Upper lobe of left lung (tissue), 6 donors: ENCODE measurements around the gene SULT2B1. TPM values are rescaled to one million over a fixed set of nuclear protein-coding genes. Genes with fewer than 3 reads are reported as not detected.
"Not testable (repeated sequence)": the region's sequence is repeated elsewhere in the genome, so short reads cannot be mapped to it uniquely, and the experiment has no call there.

Source experiments
- ATAC-seq, 2 donors: fragments of 200-7000 bp; cut with Tn5 transposase; one replicate each; pipeline ENCODE4 v1.9.1; 2022; ENCODE audit warnings: mild to moderate bottlenecking in 2 of 2, moderate library complexity in 2 of 2; ENCODE audit not compliant: low FRiP score in 2 of 2
- DNase-seq, 2 donors: peaks; one replicate each; pipeline ENCODE4 v3.0.0-alpha.2; 2019 to 2020
- H3K27ac ChIP-seq, 4 donors: fragments of 200-600 bp; sonication (generic); one replicate each; pipeline ENCODE4 v1.5.1; 2016 to 2019
- H3K27me3 ChIP-seq, 4 donors: fragments of 200-600 bp; sonication (generic); one replicate each; pipeline ENCODE4 v1.5.1; 2017 to 2019
- H3K36me3 ChIP-seq, 4 donors: fragments of 200-600 bp; sonication (generic); one replicate each; pipeline ENCODE4 v1.5.1; 2016 to 2019
- H3K4me1 ChIP-seq, 4 donors: fragments of 200-600 bp; sonication (generic); one replicate each; pipeline ENCODE4 v1.5.1; 2018 to 2019
- H3K4me3 ChIP-seq, 4 donors: fragments of 200-600 bp; sonication (generic); one replicate each; pipeline ENCODE4 v1.5.1; 2017 to 2019; ENCODE audit warnings: mild to moderate bottlenecking in 2 of 4, moderate library complexity in 1 of 4
- H3K9me3 ChIP-seq, 4 donors: fragments of 200-600 bp; sonication (generic); one replicate each; pipeline ENCODE4 v1.5.1; 2018 to 2019
- CTCF ChIP-seq, 6 experiments: fragments of 450-650 bp in 4 of 6; fragments of 200-600 bp in 2 of 6; sonication (generic) in 2 of 6; IDR thresholded peaks; one replicate each; pipeline ENCODE4 v1.5.1; 2016 to 2019; ENCODE audit warnings: antibody characterized with exemption in 6 of 6
- EP300 ChIP-seq, 4 donors: sonication (generic); formaldehyde crosslinking; IDR thresholded peaks; one replicate each; pipeline ENCODE4 v1.5.1; 2017; ENCODE audit warnings: antibody characterized with exemption in 4 of 4, control low read depth in 2 of 4
- POLR2A ChIP-seq, 4 donors: fragments of 450-650 bp; IDR thresholded peaks; one replicate each; pipeline ENCODE4 v1.5.1; 2016 to 2017; ENCODE audit warnings: antibody characterized with exemption in 4 of 4, mild to moderate bottlenecking in 2 of 4
- POLR2AphosphoS5 ChIP-seq, 2 donors: sonication (generic); formaldehyde crosslinking; IDR thresholded peaks; one replicate each; pipeline ENCODE4 v1.5.1; 2017; ENCODE audit warnings: antibody characterized with exemption in 2 of 2
- WGBS, 2 donors: methylation state at CpG; one replicate each; pipeline ENCODE4 v1.1.5; 2017 to 2018; 5-methylcytosine and 5-hydroxymethylcytosine counted together
- total RNA-seq, 6 donors: library from RNA; depleted of rRNA in 4 of 6; stranded (reverse); fragments of >200 nt in 4 of 6; gene quantifications; one replicate each; pipeline versions ENCODE4 v1.1.0 to v1.2.1, GENCODE V29; 2016 to 2021
- donor health status: DM: no; HTN: no; CAD: no; lungs with moderate emphysema.
- donor health status: DM: no; HTN: yes; CAD: no; lungs with severe emphysema.

The SULT2B1 gene
- total RNA-seq, 6 donors from 2014 or later = 10.5 to 19.6 (median 15.2) TPM

GRCh38 chr19:48537541-48537940, 14.4 kb upstream of the SULT2B1 start:
- Histone ChIP-seq H3K4me1 (no peaks in the 10 kb centered on the region), H3K36me3 (no peaks in the 10 kb centered on the region), H3K27ac (no peak overlapping the region), H3K4me3 (no peak overlapping the region), H3K9me3 (no peaks in the 10 kb centered on the region), H3K27me3 (no peaks in the 10 kb centered on the region)
- no peak for ATAC-seq
- DNase-seq = no peak
- no peak for TF ChIP-seq POLR2AphosphoS5 (IDR thresholded peaks at IDR 0.05)
- TF ChIP-seq POLR2A (IDR thresholded peaks at IDR 0.05) = no peak
- no peak for TF ChIP-seq EP300 (IDR thresholded peaks at IDR 0.05)
- TF ChIP-seq CTCF (IDR thresholded peaks at IDR 0.05) = no peak
- 76 to 81% methylated on average over 7 of the region's 7 CpGs for WGBS, 2 donors

- not testable (repeated sequence) for H3K4me3 ChIP-seq, H3K9me3 ChIP-seq, ATAC-seq, H3K27ac ChIP-seq, H3K4me1 ChIP-seq, H3K36me3 ChIP-seq, H3K27me3 ChIP-seq, DNase-seq
- WGBS, 2 donors = 86% methylated on average over 7 to 8 of the region's 8 CpGs
Measured at GRCh38 chr19:48538057-48538456, 13.9 kb upstream of the SULT2B1 start.

- H3K27me3 ChIP-seq = no peaks in the 10 kb centered on the region
- peaks cover 0 to 7% (median 6%) of the 10 kb centered on the region in 4 donors for H3K4me1 ChIP-seq
- WGBS, 2 donors = 65 to 67% methylated on average over 17 of the region's 17 CpGs
- TF ChIP-seq EP300 (IDR thresholded peaks at IDR 0.05) = no peak
- no peak for TF ChIP-seq CTCF (IDR thresholded peaks at IDR 0.05)
- no peak for TF ChIP-seq POLR2A (IDR thresholded peaks at IDR 0.05)
- TF ChIP-seq POLR2AphosphoS5 (IDR thresholded peaks at IDR 0.05) = no peak
- H3K36me3 ChIP-seq = no peaks in the 10 kb centered on the region
- DNase-seq (peak in 1 of 2 donors; percentile 35), ATAC-seq (no peak)
- no peaks in the 10 kb centered on the region for H3K9me3 ChIP-seq
- no peak overlapping the region for H3K4me3 ChIP-seq
- no peak overlapping the region for H3K27ac ChIP-seq
Measured at GRCh38 chr19:48539503-48540096, 12.4 kb upstream of the SULT2B1 start.

GRCh38 chr19:48540110-48540509, 11.9 kb upstream of the SULT2B1 start:
- ATAC-seq (no peak), DNase-seq (no peak)
- Histone ChIP-seq H3K9me3 (no peaks in the 10 kb centered on the region), H3K4me3 (no peak overlapping the region), H3K27ac (no peak overlapping the region), H3K36me3 (no peaks in the 10 kb centered on the region), H3K27me3 (no peaks in the 10 kb centered on the region), H3K4me1 (peaks cover 0 to 7% (median 6%) of the 10 kb centered on the region in 4 donors)
- 59 to 71% methylated on average over 7 of the region's 7 CpGs for WGBS, 2 donors
- no peak for TF ChIP-seq EP300 (IDR thresholded peaks at IDR 0.05)
- no peak for TF ChIP-seq POLR2AphosphoS5 (IDR thresholded peaks at IDR 0.05)
- no peak for TF ChIP-seq POLR2A (IDR thresholded peaks at IDR 0.05)
- no peak for TF ChIP-seq CTCF (IDR thresholded peaks at IDR 0.05)

GRCh38 chr19:48541813-48542212, 10.2 kb upstream of the SULT2B1 start:
- Histone ChIP-seq H3K9me3 (no peaks in the 10 kb centered on the region), H3K36me3 (no peaks in the 10 kb centered on the region), H3K4me3 (no peak overlapping the region), H3K27ac (no peak overlapping the region), H3K27me3 (no peaks in the 10 kb centered on the region), H3K4me1 (peaks cover 0 to 7% (median 6%) of the 10 kb centered on the region in 4 donors)
- DNase-seq = no peak
- no peak for ATAC-seq
- TF ChIP-seq EP300 (IDR thresholded peaks at IDR 0.05) = no peak
- no peak for TF ChIP-seq CTCF (IDR thresholded peaks at IDR 0.05)
- TF ChIP-seq POLR2AphosphoS5 (IDR thresholded peaks at IDR 0.05) = no peak
- TF ChIP-seq POLR2A (IDR thresholded peaks at IDR 0.05) = no peak
- 94 to 96% methylated on average over 6 of the region's 6 CpGs for WGBS, 2 donors
